ENCODE results near the gene UBE2F.

UBE2F gene

DNA sequence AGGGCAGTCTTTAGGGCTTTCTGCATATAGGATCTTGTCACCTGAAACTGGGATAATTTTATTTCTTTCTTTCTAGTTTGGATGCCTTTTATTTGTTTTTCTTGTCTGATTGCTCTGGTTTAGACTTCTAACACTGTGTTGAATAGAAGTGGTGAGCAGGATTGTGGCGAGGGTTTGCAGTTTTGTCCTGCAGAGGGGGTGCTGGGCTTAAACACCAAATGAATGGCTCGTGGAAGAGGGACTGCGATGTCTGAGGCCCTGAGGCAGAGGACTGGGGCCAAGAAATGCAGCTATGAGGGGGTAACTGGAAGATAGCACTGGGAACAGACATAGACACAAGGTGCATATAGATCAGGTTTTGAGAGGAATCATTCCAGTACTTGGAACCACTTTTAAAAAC, 20.5 kb downstream of the UBE2F start:
- TF ChIP-seq, protein P1, sequence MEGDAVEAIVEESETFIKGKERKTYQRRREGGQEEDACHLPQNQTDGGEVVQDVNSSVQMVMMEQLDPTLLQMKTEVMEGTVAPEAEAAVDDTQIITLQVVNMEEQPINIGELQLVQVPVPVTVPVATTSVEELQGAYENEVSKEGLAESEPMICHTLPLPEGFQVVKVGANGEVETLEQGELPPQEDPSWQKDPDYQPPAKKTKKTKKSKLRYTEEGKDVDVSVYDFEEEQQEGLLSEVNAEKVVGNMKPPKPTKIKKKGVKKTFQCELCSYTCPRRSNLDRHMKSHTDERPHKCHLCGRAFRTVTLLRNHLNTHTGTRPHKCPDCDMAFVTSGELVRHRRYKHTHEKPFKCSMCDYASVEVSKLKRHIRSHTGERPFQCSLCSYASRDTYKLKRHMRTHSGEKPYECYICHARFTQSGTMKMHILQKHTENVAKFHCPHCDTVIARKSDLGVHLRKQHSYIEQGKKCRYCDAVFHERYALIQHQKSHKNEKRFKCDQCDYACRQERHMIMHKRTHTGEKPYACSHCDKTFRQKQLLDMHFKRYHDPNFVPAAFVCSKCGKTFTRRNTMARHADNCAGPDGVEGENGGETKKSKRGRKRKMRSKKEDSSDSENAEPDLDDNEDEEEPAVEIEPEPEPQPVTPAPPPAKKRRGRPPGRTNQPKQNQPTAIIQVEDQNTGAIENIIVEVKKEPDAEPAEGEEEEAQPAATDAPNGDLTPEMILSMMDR (IDR thresholded peaks at IDR 0.05; ENCODE audit: insufficient read depth, low read depth, low read length, missing control alignments) = no peak
- DNase-seq (ENCODE audit: low read depth) = no peak
- no peak overlapping the region for H3K4me3 ChIP-seq (ENCODE audit: low read length)

DNA sequence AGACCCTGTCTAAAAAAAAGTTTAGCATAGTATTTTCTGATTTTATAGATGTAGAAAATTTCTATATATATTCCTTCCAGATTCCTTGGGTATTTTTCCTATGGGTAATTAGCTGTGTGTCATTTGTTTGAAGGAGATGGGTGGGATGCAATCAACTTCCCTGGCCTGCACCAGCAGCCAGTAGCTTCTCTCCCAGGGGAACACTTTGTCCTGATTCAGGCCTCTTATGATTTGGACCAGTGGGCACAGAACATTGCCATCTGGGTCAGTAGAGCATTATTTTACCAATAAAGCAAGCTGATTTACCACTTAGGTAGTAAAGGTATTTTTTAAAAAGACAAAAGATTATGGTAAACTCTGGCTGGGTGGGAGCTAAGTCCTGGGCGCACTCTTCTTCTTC, 26.9 kb downstream of the UBE2F start:
- TF ChIP-seq, protein P1 (IDR thresholded peaks at IDR 0.05; ENCODE audit: insufficient read depth, low read depth, low read length, missing control alignments) = no peak
- no peak overlapping the region for H3K4me3 ChIP-seq (ENCODE audit: low read length)
- DNase-seq (ENCODE audit: low read depth) = no peak

DNA sequence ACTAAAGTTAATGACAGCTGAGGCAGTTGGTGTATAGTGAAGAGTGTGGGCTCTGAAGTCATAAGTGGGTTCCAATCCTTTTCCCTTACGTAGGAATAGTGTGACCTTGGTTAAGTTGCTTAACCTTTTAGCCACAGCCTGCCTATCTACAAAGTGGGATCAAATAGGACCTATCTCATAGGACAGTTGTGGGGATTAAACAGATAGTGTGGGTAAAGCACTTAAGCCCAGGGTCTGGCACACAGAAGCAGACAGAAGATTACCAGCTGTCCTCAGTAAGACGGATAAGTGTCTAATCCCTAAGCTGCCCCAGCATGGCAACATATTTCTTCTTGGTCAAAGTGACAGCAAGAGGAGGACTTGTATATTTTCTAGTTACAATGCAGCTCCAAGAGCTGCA, 28.2 kb downstream of the UBE2F start:
- no peak overlapping the region for H3K4me3 ChIP-seq (ENCODE audit: low read length)
- TF ChIP-seq, protein P1 (IDR thresholded peaks at IDR 0.05; ENCODE audit: insufficient read depth, low read depth, low read length, missing control alignments) = no peak
- no peak for DNase-seq (ENCODE audit: low read depth)

DNA sequence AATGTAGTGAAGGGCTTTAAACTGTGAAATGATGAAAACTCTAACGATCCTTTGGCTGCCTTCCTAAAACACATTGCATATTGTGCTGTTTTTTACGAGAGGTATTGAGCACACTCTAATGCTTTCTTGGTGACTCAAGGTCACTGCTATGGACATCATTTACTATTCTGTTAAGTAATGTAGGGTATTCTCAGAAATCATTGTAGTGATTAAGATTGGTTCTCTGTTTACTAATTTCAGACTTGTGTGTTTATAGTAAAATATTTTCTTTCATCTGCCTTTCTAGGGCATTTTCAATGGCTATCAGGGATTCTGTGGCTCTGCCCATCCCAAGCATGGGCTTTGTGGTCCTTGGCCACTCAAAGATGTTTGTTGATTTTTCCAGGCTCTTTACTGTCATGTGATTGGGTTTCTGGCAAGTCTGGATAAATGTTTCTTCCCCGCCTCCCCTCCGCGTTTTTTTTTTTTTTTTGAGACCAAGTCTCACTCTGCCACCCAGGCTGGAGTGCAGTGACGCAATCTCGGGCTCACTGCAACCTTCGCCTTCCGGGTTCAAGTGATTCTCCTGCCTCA, 29.3 kb downstream of the UBE2F start:
- H3K4me3 ChIP-seq (ENCODE audit: low read length) = no peak overlapping the region
- TF ChIP-seq, protein P1 (IDR thresholded peaks at IDR 0.05; ENCODE audit: insufficient read depth, low read depth, low read length, missing control alignments) = no peak
- DNase-seq (ENCODE audit: low read depth) = no peak

DNA sequence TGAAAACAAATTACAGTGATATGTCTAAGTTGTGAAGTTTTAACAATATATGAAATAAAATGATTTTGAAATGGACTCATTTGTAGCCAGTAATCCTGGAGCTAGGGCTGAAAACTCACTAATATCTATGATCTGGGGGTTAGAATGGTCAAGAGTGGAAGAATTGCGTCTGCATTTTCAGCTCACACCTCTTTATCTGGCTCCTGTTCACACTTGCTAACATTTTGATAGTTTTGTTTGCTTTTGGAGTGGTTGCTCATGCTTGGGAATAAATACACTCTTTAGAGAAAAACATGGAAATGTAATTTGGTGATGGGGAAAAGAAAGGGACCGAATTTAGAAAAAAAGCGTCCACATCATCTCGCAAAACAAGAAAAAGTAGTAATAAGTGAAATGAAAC, 30.7 kb downstream of the UBE2F start:
- TF ChIP-seq, protein P1 (IDR thresholded peaks at IDR 0.05; ENCODE audit: insufficient read depth, low read depth, low read length, missing control alignments) = no peak
- no peak overlapping the region for H3K4me3 ChIP-seq (ENCODE audit: low read length)
- DNase-seq (ENCODE audit: low read depth) = no peak

DNA sequence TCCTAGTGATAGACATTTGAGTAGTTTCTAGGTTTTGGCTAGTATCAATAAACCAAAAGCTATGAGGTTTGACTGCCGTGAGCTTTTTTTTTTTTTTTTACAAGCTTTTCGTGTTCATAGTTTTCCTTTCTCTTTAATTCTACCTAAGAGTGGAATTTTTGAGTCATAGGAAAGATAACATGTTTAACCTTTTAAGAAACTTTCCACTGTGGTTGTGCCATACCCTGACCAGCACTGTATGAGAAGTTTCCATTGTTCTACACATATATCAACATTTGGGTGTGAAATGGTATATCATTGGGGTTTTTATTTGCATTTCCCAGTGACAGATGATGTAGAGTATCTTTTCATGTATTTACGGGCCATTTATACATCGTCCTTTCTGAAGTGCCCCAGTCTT, 31.7 kb downstream of the UBE2F start:
- TF ChIP-seq, protein P1 (IDR thresholded peaks at IDR 0.05; ENCODE audit: insufficient read depth, low read depth, low read length, missing control alignments) = no peak
- no peak overlapping the region for H3K4me3 ChIP-seq (ENCODE audit: low read length)
- DNase-seq (ENCODE audit: low read depth) = no peak

Data from epithelial cell of esophagus (primary cell).